CD14-positive monocyte (primary cell): ENCODE measurements around the gene PIH1D1. TPM values are rescaled to one million over a fixed set of nuclear protein-coding genes. Genes with fewer than 3 reads are reported as not detected.

Experiments used
- DNase-seq, 3 donors: peaks; one replicate each; pipeline ENCODE4 v3.0.0-alpha.2; 2011 to 2022
- H2AFZ ChIP-seq: 2 replicates; pipeline ENCODE4 v1.6.0; 2012; ENCODE audit warnings: mild to moderate bottlenecking, low read depth, low read length, inconsistent platforms; ENCODE audit not compliant: insufficient read depth, poor library complexity, severe bottlenecking
- H3K27ac ChIP-seq, 2 donors: 1 replicate in 1 of 2; 2 replicates in 1 of 2; pipeline ENCODE4 v1.5.1; 2012 to 2013; ENCODE audit warnings: low read length in 2 of 2, control low read depth in 1 of 2, inconsistent platforms in 1 of 2, low read depth in 1 of 2, mild to moderate bottlenecking in 1 of 2
- H3K27me3 ChIP-seq, 2 donors: one replicate each; pipeline versions ENCODE4 v1.6.0 to v1.6.1; 2011 to 2013; ENCODE audit warnings: low read length in 2 of 2; ENCODE audit not compliant: control insufficient read depth in 2 of 2, insufficient read depth in 2 of 2
- H3K36me3 ChIP-seq, 2 donors: replicated peaks in 1 of 2; 1 replicate in 1 of 2; 2 replicates in 1 of 2; pipeline versions ENCODE4 v1.5.1 to v1.6.1; 2012 to 2013; ENCODE audit warnings: low read length in 2 of 2, control low read depth in 1 of 2, inconsistent platforms in 1 of 2, mild to moderate bottlenecking in 1 of 2; ENCODE audit not compliant: insufficient read depth in 2 of 2, control insufficient read depth in 1 of 2
- H3K4me1 ChIP-seq, 2 donors: 1 replicate in 1 of 2; 2 replicates in 1 of 2; pipeline versions ENCODE4 v1.5.1 to v1.6.1; 2012 to 2013; ENCODE audit warnings: low read length in 2 of 2, control low read depth in 1 of 2, inconsistent platforms in 1 of 2, mild to moderate bottlenecking in 1 of 2, moderate library complexity in 1 of 2; ENCODE audit not compliant: insufficient read depth in 2 of 2, control insufficient read depth in 1 of 2
- H3K4me2 ChIP-seq: replicated peaks from 2 replicates; pipeline ENCODE3; 2012; ENCODE audit warnings: low read length, moderate library complexity, mild to moderate bottlenecking; ENCODE audit not compliant: poor library complexity, severe bottlenecking; ENCODE audit errors: extremely low read depth
- H3K4me3 ChIP-seq, 3 experiments: fragments of 200-600 bp in 1 of 3; sonication (generic) in 1 of 3; replicated peaks in 1 of 3; 1 replicate in 2 of 3; 2 replicates in 1 of 3; pipeline ENCODE4 v1.5.1; 2011 to 2013; ENCODE audit warnings: low read length in 3 of 3, mild to moderate bottlenecking in 3 of 3, control low read depth in 2 of 3, low read depth in 2 of 3, inconsistent platforms in 1 of 3, moderate library complexity in 1 of 3
- H3K79me2 ChIP-seq: 2 replicates; pipeline ENCODE4 v1.6.0; 2012; ENCODE audit warnings: mild to moderate bottlenecking, control low read depth, inconsistent platforms, low read length, moderate library complexity; ENCODE audit not compliant: insufficient read depth
- H3K9ac ChIP-seq: 2 replicates; pipeline ENCODE4 v1.6.0; 2017; ENCODE audit warnings: low read length, mild to moderate bottlenecking; ENCODE audit not compliant: insufficient read depth, poor library complexity, severe bottlenecking
- H3K9me3 ChIP-seq, 2 donors: replicated peaks in 1 of 2; 1 replicate in 1 of 2; 2 replicates in 1 of 2; pipeline versions ENCODE4 v1.5.1 to v1.6.1; 2012 to 2013; ENCODE audit warnings: low read length in 2 of 2, control low read depth in 1 of 2; ENCODE audit not compliant: control insufficient read depth in 1 of 2, insufficient read depth in 1 of 2
- H4K20me1 ChIP-seq: 2 replicates; pipeline ENCODE4 v1.6.0; 2012; ENCODE audit warnings: mild to moderate bottlenecking, low read length, control low read depth, moderate library complexity; ENCODE audit not compliant: insufficient read depth
- H3K27ac Mint-ChIP-seq, 7 donors: one replicate each; pipeline ENCODE4 v1.8.0; 2020; ENCODE audit warnings: mild to moderate bottlenecking in 7 of 7, mixed read lengths in 7 of 7, moderate library complexity in 6 of 7, inconsistent platforms in 2 of 7
- H3K27me3 Mint-ChIP-seq, 3 donors: one replicate each; pipeline ENCODE4 v1.8.0; 2021 to 2022; ENCODE audit warnings: low read depth in 3 of 3, mild to moderate bottlenecking in 3 of 3, mixed read lengths in 3 of 3, moderate library complexity in 3 of 3, inconsistent platforms in 1 of 3
- H3K36me3 Mint-ChIP-seq, 2 donors: one replicate each; pipeline ENCODE4 v1.8.0; 2020; ENCODE audit warnings: mixed read lengths in 2 of 2, inconsistent platforms in 1 of 2, mild to moderate bottlenecking in 1 of 2
- H3K4me1 Mint-ChIP-seq: one replicate; pipeline ENCODE4 v1.8.0; 2020; ENCODE audit warnings: mild to moderate bottlenecking, mixed read lengths
- H3K4me3 Mint-ChIP-seq, 2 donors: one replicate each; pipeline ENCODE4 v1.8.0; 2020; ENCODE audit warnings: mild to moderate bottlenecking in 2 of 2, mixed read lengths in 2 of 2, moderate library complexity in 1 of 2
- H3K9me3 Mint-ChIP-seq, 7 donors: one replicate each; pipeline ENCODE4 v1.8.0; 2020 to 2022; ENCODE audit warnings: mixed read lengths in 7 of 7, mild to moderate bottlenecking in 6 of 7, moderate library complexity in 6 of 7, inconsistent platforms in 2 of 7
- WGBS: methylation state at CpG from one replicate; pipeline ENCODE4 v1.1.5; 2013; ENCODE audit warnings: missing lambda C conversion rate; ENCODE audit not compliant: insufficient coverage; 5-methylcytosine and 5-hydroxymethylcytosine counted together
- intact Hi-C, 2 donors: fragments of 100-400 bp; cut with micrococcal nuclease; formaldehyde crosslinking; loops; one replicate each; pipeline versions ENCODE4 v1.15.0 to v1.15.1; 2023
- polyA plus RNA-seq, 3 donors: library from polyadenylated mRNA; depleted of rRNA in 1 of 3; unstranded in 2 of 3; stranded (reverse) in 1 of 3; fragments of 300-500 nt in 2 of 3; fragments of >200 nt in 1 of 3; fragmentation: Illumina TruSeq in 2 of 3; gene quantifications; 1 replicate in 2 of 3; 2 replicates in 1 of 3; pipeline ENCODE4 v1.2.3, GENCODE V29; 2012 to 2021
- TF ChIP-seq, protein P1 (sequence below): fragments of 200-600 bp; IDR thresholded peaks from one replicate; pipeline ENCODE4 v1.8.0; 2022; ENCODE audit warnings: antibody characterized with exemption, mild to moderate bottlenecking

Gene PIH1D1
- polyA plus RNA-seq, 3 donors: 62.3 to 102 (median 83.9) TPM

DNA sequence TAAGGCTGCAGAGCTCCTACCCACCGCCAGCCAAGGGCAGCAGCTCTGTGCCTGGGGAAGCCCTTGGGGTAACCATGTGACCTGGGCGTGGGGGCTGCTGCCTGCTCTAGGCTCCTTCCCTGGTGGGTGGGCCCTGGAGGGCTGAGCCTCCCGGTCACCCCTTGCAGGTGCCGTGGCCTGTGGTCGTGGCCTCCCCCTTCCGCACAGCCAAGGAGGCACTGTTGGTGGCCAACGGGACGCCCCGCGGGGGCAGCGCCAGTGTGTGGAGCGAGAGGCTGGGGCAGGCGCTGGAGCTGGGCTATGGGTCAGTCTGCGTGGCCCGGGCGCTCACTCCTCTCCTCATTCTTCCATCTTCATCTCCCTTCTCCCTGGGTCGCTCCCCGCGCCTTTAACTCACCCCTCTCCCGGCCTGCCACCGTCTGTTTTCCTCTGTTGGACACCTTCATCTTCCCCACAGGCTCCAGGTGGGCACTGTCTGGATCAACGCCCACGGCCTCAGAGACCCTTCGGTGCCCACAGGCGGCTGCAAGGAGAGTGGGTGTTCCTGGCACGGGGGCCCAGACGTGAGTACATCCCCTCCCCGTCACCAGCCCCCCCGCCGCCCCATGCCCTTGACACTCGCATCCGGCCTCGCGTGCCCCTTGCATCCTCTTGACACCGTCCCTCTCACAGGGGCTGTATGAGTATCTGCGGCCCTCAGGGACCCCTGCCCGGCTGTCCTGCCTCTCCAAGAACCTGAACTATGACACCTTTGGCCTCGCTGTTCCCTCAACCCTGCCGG is 12.5 kb upstream of the PIH1D1 start:
- Histone ChIP-seq H4K20me1 (no peaks in the 10 kb centered on the region), H3K4me2 (no peak overlapping the region), H3K36me3 (peaks cover 46% of the 10 kb centered on the region in 2 donors), H2AFZ (no peak overlapping the region), H3K4me1 (peaks cover 8 to 10% of the 10 kb centered on the region in 2 donors), H3K4me3 (no peak overlapping the region), H3K27me3 (no peaks in the 10 kb centered on the region), H3K27ac (no peak overlapping the region), H3K79me2 (no peaks in the 10 kb centered on the region), H3K9ac (no peak overlapping the region), H3K9me3 (no peaks in the 10 kb centered on the region)
- no peak for DNase-seq
- Mint-ChIP-seq H3K27ac (peak overlapping the region in 2 of 7 donors; percentile 50 to 82), H3K27me3 (no peaks in the 10 kb centered on the region), H3K9me3 (no peaks in the 10 kb centered on the region), H3K4me1 (peaks cover 7% of the 10 kb centered on the region), H3K36me3 (peaks cover 34 to 61% of the 10 kb centered on the region in 2 donors), H3K4me3 (no peak overlapping the region)
- intact Hi-C loops: no loop called here
- TF ChIP-seq, protein P1, sequence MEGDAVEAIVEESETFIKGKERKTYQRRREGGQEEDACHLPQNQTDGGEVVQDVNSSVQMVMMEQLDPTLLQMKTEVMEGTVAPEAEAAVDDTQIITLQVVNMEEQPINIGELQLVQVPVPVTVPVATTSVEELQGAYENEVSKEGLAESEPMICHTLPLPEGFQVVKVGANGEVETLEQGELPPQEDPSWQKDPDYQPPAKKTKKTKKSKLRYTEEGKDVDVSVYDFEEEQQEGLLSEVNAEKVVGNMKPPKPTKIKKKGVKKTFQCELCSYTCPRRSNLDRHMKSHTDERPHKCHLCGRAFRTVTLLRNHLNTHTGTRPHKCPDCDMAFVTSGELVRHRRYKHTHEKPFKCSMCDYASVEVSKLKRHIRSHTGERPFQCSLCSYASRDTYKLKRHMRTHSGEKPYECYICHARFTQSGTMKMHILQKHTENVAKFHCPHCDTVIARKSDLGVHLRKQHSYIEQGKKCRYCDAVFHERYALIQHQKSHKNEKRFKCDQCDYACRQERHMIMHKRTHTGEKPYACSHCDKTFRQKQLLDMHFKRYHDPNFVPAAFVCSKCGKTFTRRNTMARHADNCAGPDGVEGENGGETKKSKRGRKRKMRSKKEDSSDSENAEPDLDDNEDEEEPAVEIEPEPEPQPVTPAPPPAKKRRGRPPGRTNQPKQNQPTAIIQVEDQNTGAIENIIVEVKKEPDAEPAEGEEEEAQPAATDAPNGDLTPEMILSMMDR: no peak
- WGBS: 96% methylated on average over 34 of the region's 39 CpGs

DNA sequence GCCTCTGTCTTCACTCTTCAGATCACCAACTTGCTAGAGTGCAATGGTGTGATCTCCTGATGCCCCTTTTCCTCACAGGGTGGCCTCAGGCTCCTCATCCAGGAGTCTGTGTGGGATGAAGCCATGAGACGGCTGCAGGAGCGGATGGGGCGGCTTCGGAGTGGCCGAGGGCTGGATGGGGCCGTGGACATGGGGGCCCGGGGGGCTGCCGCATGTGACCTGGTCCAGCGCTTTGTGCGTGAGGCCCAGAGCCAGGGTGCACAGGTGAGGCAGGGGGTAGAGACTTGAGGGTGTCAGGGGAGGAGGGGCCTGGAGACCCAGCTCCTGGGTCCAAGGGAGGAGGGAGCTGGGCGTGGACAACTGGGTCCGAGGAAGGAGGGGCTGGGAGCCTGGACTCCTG is 10.9 kb upstream of the PIH1D1 start:
- H3K36me3 ChIP-seq: peaks cover 47 to 51% of the 10 kb centered on the region in 2 donors
- TF ChIP-seq, protein P1: no peak
- H3K4me2 ChIP-seq: no peak overlapping the region
- DNase-seq: no peak
- no peaks in the 10 kb centered on the region for H3K27me3 ChIP-seq
- H2AFZ ChIP-seq: no peak overlapping the region
- no peak overlapping the region for H3K4me3 ChIP-seq
- H3K4me3 Mint-ChIP-seq: no peak overlapping the region
- no peak overlapping the region for H3K27ac Mint-ChIP-seq
- intact Hi-C loops: no loop called here
- no peaks in the 10 kb centered on the region for H3K4me1 Mint-ChIP-seq
- no peaks in the 10 kb centered on the region for H3K4me1 ChIP-seq
- WGBS: 98% methylated on average over 10 of the region's 12 CpGs
- H3K9me3 ChIP-seq: no peaks in the 10 kb centered on the region
- peaks cover 4% of the 10 kb centered on the region for H4K20me1 ChIP-seq
- H3K9me3 Mint-ChIP-seq: no peaks in the 10 kb centered on the region
- H3K9ac ChIP-seq: no peak overlapping the region
- no peaks in the 10 kb centered on the region for H3K27me3 Mint-ChIP-seq
- H3K79me2 ChIP-seq: no peaks in the 10 kb centered on the region
- no peak overlapping the region for H3K27ac ChIP-seq
- peaks cover 31 to 66% of the 10 kb centered on the region in 2 donors for H3K36me3 Mint-ChIP-seq
